ENCODE results near the gene DNAJC8. TPM values are rescaled to one million over a fixed set of nuclear protein-coding genes. Genes with fewer than 3 reads are reported as not detected.
A peak's percentile ranks its signal among the peaks of the same experiment; 100 is the strongest.

DNAJC8 gene
- total RNA-seq, 2 experiments from 2014 or later: 106 TPM

DNA sequence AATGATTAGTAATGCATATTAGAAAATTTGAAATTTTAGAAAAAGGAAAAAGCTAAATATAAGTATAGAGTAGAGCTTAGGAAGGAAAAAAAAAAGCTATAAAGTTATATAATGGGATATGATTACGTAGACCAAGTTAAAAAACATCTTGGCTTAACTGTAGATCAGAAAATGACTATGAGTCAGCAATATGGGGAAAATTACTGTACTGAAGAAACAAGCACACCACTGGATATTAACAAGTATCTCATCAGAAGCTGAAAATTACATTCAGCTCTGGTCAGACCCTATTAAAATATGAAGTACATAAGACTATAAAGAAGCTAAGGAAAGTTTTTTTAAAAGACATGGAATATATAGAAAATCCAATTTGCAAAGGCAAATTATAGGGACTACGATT, 19.5 kb downstream of the DNAJC8 start:
- ATAC-seq (ENCODE audit: low read depth): no peak
- DNase-seq: no peak
- Mint-ChIP-seq H3K27me3 (no peaks in the 10 kb centered on the region), H3K27ac (no peak overlapping the region), H3K4me1 (peaks cover 5% of the 10 kb centered on the region), H3K4me3 (no peak overlapping the region), H3K36me3 (peaks cover 6% of the 10 kb centered on the region), H3K9me3 (no peaks in the 10 kb centered on the region)
- POLR2A ChIA-PET: interaction anchor here (0.6 to 0.9 kb wide), 2 partner anchors 125 to 229 kb away, joined by 3 to 4 read pairs; partner anchors contain the start of gene EYA3

GRCh38 chr1:28209700-28210099, 23.1 kb downstream of the DNAJC8 start:
- Mint-ChIP-seq H3K9me3 (no peaks in the 10 kb centered on the region), H3K27ac (no peak overlapping the region), H3K4me3 (no peak overlapping the region), H3K27me3 (no peaks in the 10 kb centered on the region), H3K36me3 (peaks cover 8% of the 10 kb centered on the region), H3K4me1 (peaks cover 7% of the 10 kb centered on the region)
- DNase-seq (no peak), ATAC-seq (ENCODE audit: low read depth) (no peak)
- POLR2A ChIA-PET: interaction anchor here (0.7 to 1.7 kb wide), 3 partner anchors 10 to 249 kb away, joined by 3 to 6 read pairs (median 4); no protein-coding TSS in a partner anchor

- ATAC-seq (ENCODE audit: low read depth) (peak; percentile 87), DNase-seq (no peak)
- H3K27me3 Mint-ChIP-seq: no peaks in the 10 kb centered on the region
- H3K9me3 Mint-ChIP-seq: no peaks in the 10 kb centered on the region
- POLR2A ChIA-PET: interaction anchor here (0.7 to 1.7 kb wide), 7 partner anchors 9 to 249 kb away, joined by 3 to 6 read pairs (median 4); partner anchors contain the start of gene EYA3
- H3K4me1 Mint-ChIP-seq: peaks cover 9% of the 10 kb centered on the region
- no peak overlapping the region for H3K27ac Mint-ChIP-seq
- no peak overlapping the region for H3K4me3 Mint-ChIP-seq
- H3K36me3 Mint-ChIP-seq: peaks cover 14% of the 10 kb centered on the region
These were observed 23.9 kb downstream of the DNAJC8 start for GRCh38 chr1:28208818-28209441.

DNA sequence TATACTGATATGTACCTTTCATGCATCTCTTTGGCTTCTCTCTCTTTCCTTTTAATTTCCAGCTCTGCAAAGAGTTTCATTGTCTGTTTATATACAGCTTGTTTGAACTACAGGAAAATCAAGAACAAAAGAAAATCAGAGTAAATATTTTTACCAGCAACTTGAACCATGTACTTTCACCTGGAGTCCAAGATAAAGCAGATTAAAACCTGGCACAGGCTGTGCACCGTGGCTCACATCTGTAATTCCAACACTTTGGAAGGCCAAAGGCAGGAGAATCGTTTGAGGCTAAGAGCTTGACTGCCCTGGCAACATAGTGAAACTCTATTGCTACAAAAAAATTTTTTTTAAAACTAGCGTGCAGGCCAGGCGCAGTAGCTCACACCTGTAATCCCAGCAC, 27.6 kb downstream of the DNAJC8 start:
- POLR2A ChIA-PET: interaction anchor here (1.1 to 1.4 kb wide), 3 partner anchors 36 to 117 kb away, joined by 3 to 4 read pairs (median 3); partner anchors contain the start of gene EYA3
- Mint-ChIP-seq H3K27me3 (no peaks in the 10 kb centered on the region), H3K9me3 (no peaks in the 10 kb centered on the region), H3K27ac (no peak overlapping the region), H3K4me3 (no peak overlapping the region), H3K36me3 (peaks cover 41% of the 10 kb centered on the region), H3K4me1 (peaks cover 18% of the 10 kb centered on the region)
- DNase-seq: no peak
- ATAC-seq (ENCODE audit: low read depth): no peak

DNA sequence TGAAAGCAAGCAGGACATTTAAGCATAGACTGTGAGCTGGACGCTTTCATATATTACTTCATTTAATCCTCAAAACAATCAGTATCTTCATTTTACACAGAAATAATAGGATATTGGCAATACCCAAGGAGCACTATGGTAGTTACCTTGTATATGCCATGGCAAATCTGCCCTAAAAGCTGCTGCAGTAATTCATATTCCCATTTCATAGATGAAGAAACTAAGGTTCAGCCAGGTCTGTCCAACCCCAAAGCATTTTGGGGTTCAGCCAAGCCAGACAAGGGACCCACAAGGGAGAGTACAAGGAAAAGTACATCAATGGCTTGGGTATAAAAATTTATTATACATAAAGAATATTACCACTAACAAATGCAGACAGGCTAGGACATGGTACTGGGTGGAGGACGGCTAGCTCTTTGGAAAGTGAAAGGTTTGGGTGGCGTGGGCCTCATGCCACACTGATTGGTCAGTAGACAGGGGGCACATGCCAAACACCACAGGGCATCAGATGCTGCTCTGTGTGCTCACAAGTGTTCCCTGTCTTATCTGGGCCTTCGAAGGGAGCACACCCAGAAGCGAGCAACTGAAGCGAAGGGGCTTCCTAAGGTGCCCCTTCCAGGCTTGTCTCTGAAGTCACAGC, 32.5 kb downstream of the DNAJC8 start:
- Mint-ChIP-seq H3K36me3 (peaks cover 66% of the 10 kb centered on the region), H3K4me3 (peak overlapping the region; percentile 74), H3K9me3 (peaks cover 3% of the 10 kb centered on the region), H3K27me3 (no peaks in the 10 kb centered on the region), H3K27ac (peak overlapping the region; percentile 91), H3K4me1 (peaks cover 48% of the 10 kb centered on the region)
- no peak for ATAC-seq (ENCODE audit: low read depth)
- POLR2A ChIA-PET: interaction anchor here (1.2 to 1.7 kb wide), 6 partner anchors 8 to 112 kb away, joined by 3 to 15 read pairs (median 6); partner anchors contain the start of gene EYA3
- DNase-seq: no peak

DNA sequence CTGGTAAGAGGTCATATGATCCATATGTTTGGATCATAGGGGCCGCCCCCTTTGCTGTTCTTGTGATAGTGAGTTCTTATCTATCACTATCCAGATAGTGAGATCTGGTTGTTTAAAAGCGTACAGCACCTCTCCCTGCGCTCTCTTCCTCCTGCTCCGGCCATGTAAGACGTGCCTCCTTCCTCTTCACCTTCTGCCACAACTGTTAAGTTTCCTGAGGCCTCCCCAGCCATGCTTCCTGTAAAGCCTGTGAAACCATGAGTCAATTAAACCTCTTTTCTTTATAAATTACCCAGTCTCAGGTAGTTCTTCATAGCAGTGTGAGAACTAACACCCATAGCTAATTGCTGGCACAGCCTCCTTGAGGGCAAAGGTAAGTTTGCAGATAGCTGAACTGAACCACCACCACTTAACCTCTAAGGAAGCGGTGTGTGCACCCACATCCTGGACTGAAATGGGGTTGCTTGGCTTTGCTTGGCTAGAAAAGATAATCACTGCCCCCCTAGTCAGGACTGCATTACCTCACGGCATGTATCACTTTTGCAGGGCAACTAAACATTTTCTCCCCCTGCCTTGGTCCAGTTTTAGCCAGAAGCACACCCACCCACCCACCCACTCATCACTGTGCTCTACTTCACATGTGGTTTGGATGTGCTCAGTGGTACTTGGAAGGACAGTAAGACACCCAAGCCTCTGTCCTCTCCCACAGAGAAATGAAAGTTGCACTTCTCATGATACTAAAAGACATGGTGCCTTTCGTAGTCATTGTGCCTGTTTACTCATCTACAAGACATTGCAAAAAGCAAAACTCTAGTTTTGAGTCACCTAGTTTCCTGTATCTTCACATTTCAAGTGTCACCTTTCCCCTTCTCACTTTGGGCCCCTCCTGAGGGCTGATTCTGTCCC, 33.2 kb downstream of the DNAJC8 start:
- POLR2A ChIA-PET: interaction anchor here (0.9 to 1.7 kb wide), 8 partner anchors 9 to 111 kb away, joined by 3 to 15 read pairs (median 4); partner anchors contain the start of genes EYA3 and PTAFR
- H3K27ac Mint-ChIP-seq: peak overlapping the region; percentile 95
- ATAC-seq (ENCODE audit: low read depth) (peak; percentile 87), DNase-seq (peak; percentile 86)
- H3K27me3 Mint-ChIP-seq: no peaks in the 10 kb centered on the region
- peaks cover 66% of the 10 kb centered on the region for H3K36me3 Mint-ChIP-seq
- H3K9me3 Mint-ChIP-seq: peaks cover 3% of the 10 kb centered on the region
- peaks cover 50% of the 10 kb centered on the region for H3K4me1 Mint-ChIP-seq
- H3K4me3 Mint-ChIP-seq: peak overlapping the region; percentile 75

DNA sequence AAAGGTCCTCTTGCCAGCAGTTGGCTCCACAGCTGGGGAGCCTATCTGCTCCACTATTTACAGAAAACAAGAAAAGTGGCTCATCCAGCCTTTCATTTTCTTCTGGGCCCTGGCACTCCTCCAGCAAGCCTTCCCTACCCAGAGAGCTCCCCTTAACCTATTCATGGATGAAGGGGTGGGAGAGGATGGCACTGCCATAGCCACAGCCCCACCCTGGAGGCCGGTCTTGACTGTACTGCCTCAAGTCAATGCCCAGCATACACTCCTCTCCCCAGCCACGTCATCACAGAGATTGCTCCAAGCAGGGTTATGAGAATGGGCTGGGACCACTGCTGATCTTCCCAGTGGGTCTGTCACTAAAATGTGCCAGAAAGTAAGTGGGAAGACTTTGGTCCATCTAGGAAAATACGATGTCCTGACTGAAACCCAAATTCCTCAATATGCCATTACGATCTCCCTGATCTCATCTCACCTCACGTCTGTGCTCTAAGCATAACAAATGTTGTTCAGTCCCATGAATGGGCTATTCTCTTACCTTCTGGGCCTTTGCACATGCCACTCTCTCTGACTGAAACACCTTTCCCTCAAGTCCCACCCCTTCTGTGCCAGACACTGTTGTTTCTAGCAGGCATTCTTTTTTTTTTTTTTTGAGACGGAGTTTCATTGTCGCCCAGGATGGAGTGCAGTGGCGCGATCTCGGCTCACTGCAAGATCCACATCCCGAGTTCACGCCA, 35.0 kb downstream of the DNAJC8 start:
- Mint-ChIP-seq H3K4me1 (peaks cover 50% of the 10 kb centered on the region), H3K36me3 (peaks cover 55% of the 10 kb centered on the region), H3K27ac (peak overlapping the region; percentile 36), H3K9me3 (peaks cover 3% of the 10 kb centered on the region), H3K4me3 (no peak overlapping the region), H3K27me3 (no peaks in the 10 kb centered on the region)
- DNase-seq (no peak), ATAC-seq (ENCODE audit: low read depth) (no peak)
- POLR2A ChIA-PET: interaction anchor here (0.6 to 2.3 kb wide), 2 partner anchors 28 to 122 kb away, joined by 4 to 8 read pairs; no protein-coding TSS in a partner anchor

- POLR2A ChIA-PET: interaction anchor here (0.6 to 2.3 kb wide), 4 partner anchors 27 to 961 kb away, joined by 3 to 8 read pairs (median 4); partner anchors contain the start of gene EYA3
- Mint-ChIP-seq H3K27ac (no peak overlapping the region), H3K36me3 (peaks cover 46% of the 10 kb centered on the region), H3K27me3 (no peaks in the 10 kb centered on the region), H3K9me3 (peaks cover 3% of the 10 kb centered on the region), H3K4me1 (peaks cover 50% of the 10 kb centered on the region), H3K4me3 (no peak overlapping the region)
- ATAC-seq (ENCODE audit: low read depth) (no peak), DNase-seq (no peak)
These were observed 36.5 kb downstream of the DNAJC8 start for GRCh38 chr1:28196330-28196729.

DNA sequence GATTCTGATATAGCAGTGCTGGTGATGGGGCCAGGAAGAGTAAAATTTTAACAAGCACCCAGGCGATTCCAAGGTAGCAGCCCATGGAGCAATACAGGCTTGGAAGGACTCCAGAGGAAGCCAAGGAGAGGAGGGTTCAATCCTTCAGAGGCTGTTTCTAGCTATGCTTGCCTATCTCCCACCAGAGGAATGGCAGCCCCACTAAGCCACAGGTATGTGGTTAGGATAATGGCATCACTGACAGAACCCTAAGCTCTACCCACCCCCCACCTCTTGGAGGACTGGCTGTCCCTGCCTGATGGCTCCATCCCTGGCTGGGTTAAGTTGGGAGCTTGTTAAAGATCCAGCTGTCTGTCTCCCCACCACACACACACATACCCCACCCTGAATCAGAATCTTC, 37.0 kb downstream of the DNAJC8 start:
- POLR2A ChIA-PET: interaction anchor here (0.7 to 2.3 kb wide), 4 partner anchors 16 to 472 kb away, joined by 4 to 8 read pairs (median 4); partner anchors contain the start of gene EYA3
- peaks cover 45% of the 10 kb centered on the region for H3K4me1 Mint-ChIP-seq

DNA sequence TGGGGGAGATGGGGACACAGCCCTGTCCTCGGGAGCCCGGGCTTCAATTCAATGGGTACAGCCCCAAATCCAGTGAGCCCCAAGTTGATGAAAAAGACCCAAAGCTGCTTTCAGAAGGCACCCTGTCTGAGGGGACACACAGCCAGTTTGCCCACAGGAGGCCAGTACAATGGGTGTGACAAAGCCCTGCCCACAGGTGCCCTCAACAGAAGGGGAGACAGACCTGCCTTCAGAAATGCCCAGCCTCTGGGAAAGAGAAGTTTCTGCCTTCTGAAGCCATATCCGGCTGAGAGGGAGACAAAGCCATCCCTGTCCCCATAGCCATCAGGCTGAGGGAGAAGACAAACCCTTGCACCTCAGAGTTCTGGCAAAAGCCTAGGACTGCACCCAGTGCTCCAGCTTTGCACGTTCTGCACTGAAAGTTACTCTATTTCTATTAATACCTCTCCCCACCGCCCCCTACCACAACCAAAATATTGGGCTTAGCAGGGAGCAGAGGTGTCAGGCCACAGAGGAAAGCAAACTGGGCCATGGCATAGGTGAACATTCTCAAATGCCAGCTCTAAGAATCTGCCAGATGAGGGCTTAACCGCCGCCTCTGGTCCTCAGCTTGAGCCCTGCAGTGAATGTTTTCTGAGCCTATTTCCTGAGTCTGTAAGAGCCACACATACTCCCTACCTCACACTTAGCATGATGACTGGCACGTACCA, 38.3 kb downstream of the DNAJC8 start:
- H3K27ac Mint-ChIP-seq: no peak overlapping the region
- H3K4me1 Mint-ChIP-seq: peaks cover 34% of the 10 kb centered on the region
- ATAC-seq (ENCODE audit: low read depth) (no peak), DNase-seq (peak; percentile 21)
- no peak overlapping the region for H3K4me3 Mint-ChIP-seq
- H3K9me3 Mint-ChIP-seq: peaks cover 3% of the 10 kb centered on the region
- H3K27me3 Mint-ChIP-seq: no peaks in the 10 kb centered on the region
- peaks cover 32% of the 10 kb centered on the region for H3K36me3 Mint-ChIP-seq
- POLR2A ChIA-PET: interaction anchor here (0.8 to 1.1 kb wide), 2 partner anchors 103 to 106 kb away, joined by 3 read pairs; partner anchors contain the start of gene EYA3

More for the DNA sequence above, 37.0 kb downstream of the DNAJC8 start:
- Mint-ChIP-seq H3K4me3 (no peak overlapping the region), H3K27me3 (no peaks in the 10 kb centered on the region), H3K9me3 (peaks cover 3% of the 10 kb centered on the region), H3K27ac (no peak overlapping the region), H3K36me3 (peaks cover 40% of the 10 kb centered on the region)
- DNase-seq (no peak), ATAC-seq (ENCODE audit: low read depth) (no peak)

DNA sequence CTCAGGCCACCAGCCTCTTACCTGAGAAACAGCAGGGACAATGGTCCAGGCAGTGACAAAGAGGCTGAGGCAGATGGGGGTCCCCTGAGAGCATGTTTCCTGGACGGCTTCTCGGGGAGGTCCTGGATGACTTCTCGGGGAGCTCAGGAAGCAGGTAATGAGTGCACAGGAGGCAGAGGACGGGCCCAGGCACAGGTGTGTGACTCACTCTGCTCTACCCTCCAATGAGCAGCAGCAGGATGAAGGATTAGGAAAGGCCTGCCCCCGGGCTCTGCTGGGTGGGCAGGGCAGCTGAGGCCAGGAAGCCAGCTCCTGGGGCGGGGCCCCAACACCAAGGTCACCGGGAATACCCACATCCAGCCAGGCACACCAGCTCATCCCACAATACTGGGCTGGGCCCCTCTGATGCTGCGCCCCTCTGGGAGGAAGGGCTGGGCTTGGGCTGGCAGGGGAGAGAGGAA, 39.1 kb downstream of the DNAJC8 start:
- Mint-ChIP-seq H3K27me3 (no peaks in the 10 kb centered on the region), H3K4me1 (peaks cover 27% of the 10 kb centered on the region), H3K4me3 (no peak overlapping the region), H3K27ac (no peak overlapping the region), H3K9me3 (peaks cover 2% of the 10 kb centered on the region), H3K36me3 (peaks cover 24% of the 10 kb centered on the region)
- DNase-seq (peak; percentile 17), ATAC-seq (ENCODE audit: low read depth) (no peak)
- POLR2A ChIA-PET: interaction anchor here (0.6 to 0.8 kb wide), 2 partner anchors 102 to 136 kb away, joined by 3 to 4 read pairs; no protein-coding TSS in a partner anchor

All from activated naive CD8-positive, alpha-beta T cell treated with anti-CD3 and anti-CD28 coated beads, Interleukin-2, amount 10 ng/mL, durations not matched to agents 7 days and 5 days (primary cell).